ENCODE results near the gene FAM193A.

DNA sequence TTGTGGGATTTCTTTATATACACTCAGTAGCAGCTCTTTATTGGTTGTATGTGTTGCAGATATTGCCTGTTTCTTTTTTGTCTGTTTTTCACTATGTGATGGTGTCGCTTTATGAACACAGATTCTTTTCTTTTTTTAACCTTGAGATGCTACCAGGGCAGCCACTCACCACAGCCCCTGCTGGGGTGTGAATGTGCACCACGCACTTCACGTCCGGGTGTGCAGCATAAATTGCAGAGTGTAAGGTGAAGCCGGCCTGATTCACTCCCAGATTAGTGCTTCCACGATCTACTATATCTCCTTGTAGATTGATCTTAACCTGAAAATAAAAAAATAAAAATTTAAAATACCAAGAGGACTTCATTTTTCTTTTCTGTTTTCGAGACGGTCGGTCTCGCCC is 71.4 kb downstream of the FAM193A start:
- TF ChIP-seq, protein P1, sequence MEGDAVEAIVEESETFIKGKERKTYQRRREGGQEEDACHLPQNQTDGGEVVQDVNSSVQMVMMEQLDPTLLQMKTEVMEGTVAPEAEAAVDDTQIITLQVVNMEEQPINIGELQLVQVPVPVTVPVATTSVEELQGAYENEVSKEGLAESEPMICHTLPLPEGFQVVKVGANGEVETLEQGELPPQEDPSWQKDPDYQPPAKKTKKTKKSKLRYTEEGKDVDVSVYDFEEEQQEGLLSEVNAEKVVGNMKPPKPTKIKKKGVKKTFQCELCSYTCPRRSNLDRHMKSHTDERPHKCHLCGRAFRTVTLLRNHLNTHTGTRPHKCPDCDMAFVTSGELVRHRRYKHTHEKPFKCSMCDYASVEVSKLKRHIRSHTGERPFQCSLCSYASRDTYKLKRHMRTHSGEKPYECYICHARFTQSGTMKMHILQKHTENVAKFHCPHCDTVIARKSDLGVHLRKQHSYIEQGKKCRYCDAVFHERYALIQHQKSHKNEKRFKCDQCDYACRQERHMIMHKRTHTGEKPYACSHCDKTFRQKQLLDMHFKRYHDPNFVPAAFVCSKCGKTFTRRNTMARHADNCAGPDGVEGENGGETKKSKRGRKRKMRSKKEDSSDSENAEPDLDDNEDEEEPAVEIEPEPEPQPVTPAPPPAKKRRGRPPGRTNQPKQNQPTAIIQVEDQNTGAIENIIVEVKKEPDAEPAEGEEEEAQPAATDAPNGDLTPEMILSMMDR (optimal IDR thresholded peaks at IDR 0.05 in 1 of 3, IDR thresholded peaks at IDR 0.05 in 1 of 3, conservative IDR thresholded peaks at IDR 0.05 in 1 of 3; ENCODE audit: extremely low read depth in 1 of 3, insufficient read depth in 2 of 3, low read length in 3 of 3) = no peak
- no peak for TF ChIP-seq EZH2 (IDR thresholded peaks at IDR 0.05; ENCODE audit: low read length)
